ENCODE results near the gene RGS12. TPM values are rescaled to one million over a fixed set of nuclear protein-coding genes. Genes with fewer than 3 reads are reported as not detected.

Gene RGS12
- total RNA-seq, 1 experiment from 2014 or later = 14.4 TPM

GRCh38 chr4:3317011-3317655 lies 24.3 kb downstream of the RGS12 start:
- in situ Hi-C loops (cut with HindIII; ENCODE audit: low sequenced_read_pairs) = no loop called here

GRCh38 chr4:3317656-3318211 lies 24.9 kb downstream of the RGS12 start:
- DNase-seq (ENCODE audit: low spot score) = no peak
- in situ Hi-C loops (cut with HindIII; ENCODE audit: low sequenced_read_pairs) = no loop called here

More at GRCh38 chr4:3317011-3317655, 24.3 kb downstream of the RGS12 start:
- no peak for DNase-seq (ENCODE audit: low spot score)

GRCh38 chr4:3318561-3319021 lies 25.8 kb downstream of the RGS12 start:
- DNase-seq (ENCODE audit: low spot score) = no peak
- in situ Hi-C loops (cut with HindIII; ENCODE audit: low sequenced_read_pairs) = no loop called here

DNA sequence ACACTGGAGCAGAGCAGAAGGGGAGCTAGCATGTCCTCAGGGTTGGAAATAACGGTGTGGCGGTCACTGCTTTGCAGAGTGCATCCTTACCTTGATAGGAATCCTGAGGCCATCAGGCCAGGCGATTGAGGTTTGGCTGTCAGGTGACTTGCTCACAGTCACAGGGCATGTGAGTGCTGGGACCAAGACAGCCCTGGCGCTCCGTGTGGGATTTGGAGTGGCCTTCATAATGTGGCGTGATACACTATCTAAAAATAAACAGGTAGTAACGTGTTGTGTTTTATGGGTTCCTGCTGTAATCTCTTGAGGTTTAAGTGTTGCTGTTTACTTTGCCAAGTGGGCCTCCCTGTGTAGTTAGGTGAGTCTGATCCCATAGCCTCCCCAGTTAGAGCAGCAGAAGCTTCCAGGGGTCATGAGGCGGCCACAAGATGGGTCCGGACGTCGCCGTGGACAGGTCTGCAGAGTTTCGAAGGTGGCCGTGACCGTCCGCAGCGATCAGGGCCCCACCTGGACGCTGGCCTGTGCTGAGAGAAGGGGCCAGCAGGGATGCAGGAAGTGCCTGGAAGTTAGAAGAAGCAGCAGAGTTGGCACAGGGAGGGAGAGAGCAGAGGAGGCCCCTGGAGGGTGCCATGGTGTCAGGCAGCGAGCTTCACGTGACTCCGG lies 27.7 kb downstream of the RGS12 start:
- in situ Hi-C loops (cut with HindIII; ENCODE audit: low sequenced_read_pairs) = no loop called here
- DNase-seq (ENCODE audit: low spot score) = no peak

- in situ Hi-C loops (cut with HindIII; ENCODE audit: low sequenced_read_pairs) = no loop called here
- peak; percentile 55 for DNase-seq (ENCODE audit: low spot score)
Observed at GRCh38 chr4:3321295-3321889, 28.6 kb downstream of the RGS12 start.

GRCh38 chr4:3322059-3322550 lies 29.3 kb downstream of the RGS12 start:
- peak; percentile 48 for DNase-seq (ENCODE audit: low spot score)
- in situ Hi-C loops (cut with HindIII; ENCODE audit: low sequenced_read_pairs) = no loop called here

DNA sequence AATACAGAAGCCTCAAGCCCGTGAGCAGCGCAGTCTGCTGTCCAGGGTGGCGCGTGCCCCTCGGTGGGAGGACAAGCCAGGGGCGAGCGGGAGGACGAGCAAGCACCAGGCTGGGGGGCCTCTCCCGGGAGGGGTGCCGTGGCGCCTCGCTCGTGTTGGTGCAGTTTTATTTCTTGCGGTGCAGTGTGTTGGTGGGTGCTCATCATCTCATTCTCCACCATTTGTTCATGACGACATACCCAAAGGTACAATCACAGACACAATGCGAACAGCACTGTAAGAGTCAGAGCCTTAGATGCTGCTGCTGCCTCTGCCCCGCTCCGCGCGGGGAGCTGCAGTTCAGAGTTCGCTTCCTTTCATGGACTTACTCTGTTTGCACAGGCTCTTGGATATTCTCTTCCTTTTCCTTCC lies 30.3 kb downstream of the RGS12 start:
- in situ Hi-C loops (cut with HindIII; ENCODE audit: low sequenced_read_pairs) = no loop called here

GRCh38 chr4:3324093-3324815 lies 31.4 kb downstream of the RGS12 start:
- in situ Hi-C loops (cut with HindIII; ENCODE audit: low sequenced_read_pairs) = no loop called here
- no peak for DNase-seq (ENCODE audit: low spot score)

More for the DNA sequence above, 30.3 kb downstream of the RGS12 start:
- no peak for DNase-seq (ENCODE audit: low spot score)

- in situ Hi-C loops (cut with HindIII; ENCODE audit: low sequenced_read_pairs) = no loop called here
- DNase-seq (ENCODE audit: low spot score) = no peak
Observed at GRCh38 chr4:3328814-3329663, 36.2 kb downstream of the RGS12 start.

DNA sequence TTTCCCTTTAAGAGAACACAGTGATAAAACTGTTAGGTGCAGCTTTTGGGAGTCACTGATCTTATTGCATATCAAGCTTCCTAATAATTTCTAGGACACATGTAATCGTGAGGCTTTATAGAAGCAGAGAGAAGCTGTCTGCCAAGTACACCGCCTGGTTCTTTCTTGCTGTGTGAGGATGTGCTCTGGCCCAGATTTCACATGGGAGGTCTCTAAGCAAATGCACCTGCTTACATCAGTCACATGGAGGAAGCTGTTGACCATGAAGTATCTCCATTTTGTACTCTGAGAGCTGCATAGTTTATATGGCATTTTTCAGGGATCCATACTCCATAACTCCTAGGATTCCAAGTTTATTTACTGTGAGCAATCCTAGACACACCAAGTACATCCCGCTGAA lies 37.1 kb downstream of the RGS12 start:
- DNase-seq (ENCODE audit: low spot score) = no peak
- in situ Hi-C loops (cut with HindIII; ENCODE audit: low sequenced_read_pairs) = no loop called here

DNA sequence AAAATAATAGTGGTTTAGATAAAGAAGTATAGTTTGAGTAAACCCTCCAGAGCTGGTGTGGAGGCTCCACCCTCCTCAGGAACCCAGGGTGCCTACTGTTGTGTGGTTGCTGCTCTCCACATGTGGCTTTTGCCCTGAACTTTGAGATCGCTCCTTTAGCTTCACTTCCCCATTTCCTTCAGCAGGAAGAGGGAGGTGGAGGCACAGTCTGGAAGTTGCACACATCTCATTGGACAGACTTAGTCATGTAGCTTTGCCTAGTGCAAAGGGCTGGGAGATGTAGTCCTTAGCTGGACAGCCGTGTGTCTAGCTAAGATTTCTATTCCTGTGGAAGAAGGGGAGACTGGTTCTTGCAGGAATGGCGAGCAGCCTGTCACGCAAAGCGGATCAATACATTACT lies 37.9 kb downstream of the RGS12 start:
- in situ Hi-C loops (cut with HindIII; ENCODE audit: low sequenced_read_pairs) = no loop called here
- DNase-seq (ENCODE audit: low spot score) = no peak

DNA sequence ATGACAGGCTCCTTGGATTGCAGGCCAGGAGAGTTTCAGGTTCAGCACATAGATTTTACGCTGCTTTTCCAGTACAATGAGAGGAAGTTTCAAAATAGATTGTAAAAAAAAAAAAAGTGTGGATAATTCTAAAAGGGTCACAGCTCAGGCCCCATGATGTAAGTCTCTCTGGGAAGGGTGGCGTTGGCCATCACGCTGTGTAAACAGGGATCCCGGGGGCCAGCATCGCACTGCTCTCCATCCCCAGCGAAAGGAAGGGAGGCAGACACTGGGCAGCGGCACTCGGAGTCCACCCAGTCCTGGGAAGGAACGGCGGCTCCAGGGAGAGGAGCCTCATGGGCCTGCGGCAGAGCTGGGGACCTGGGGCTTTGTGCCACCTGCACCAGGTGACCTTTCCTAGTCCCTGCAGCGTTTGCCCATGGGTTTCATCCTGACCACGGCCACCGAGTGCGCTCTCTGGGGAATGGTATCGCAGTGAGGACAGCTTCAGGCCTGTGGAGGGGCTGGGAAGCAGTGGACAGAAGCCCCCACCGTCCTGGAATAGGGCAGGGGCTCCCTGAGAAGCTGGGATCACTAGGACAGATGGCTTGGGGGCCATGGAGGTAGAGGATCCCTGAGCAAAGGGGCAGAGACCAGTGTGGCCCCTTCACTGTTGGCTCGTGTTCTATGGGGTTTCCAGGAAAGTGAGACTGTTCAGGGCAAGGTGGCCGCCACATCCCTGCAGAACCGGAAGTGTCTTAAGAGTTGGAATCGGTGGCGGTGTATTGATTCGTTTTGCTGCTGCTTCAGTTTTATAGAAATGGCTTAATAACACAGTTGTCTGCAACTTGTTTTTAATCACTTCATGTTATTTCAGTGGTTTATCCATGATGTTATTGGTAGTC lies 38.9 kb downstream of the RGS12 start:
- in situ Hi-C loops (cut with HindIII; ENCODE audit: low sequenced_read_pairs) = no loop called here

DNA sequence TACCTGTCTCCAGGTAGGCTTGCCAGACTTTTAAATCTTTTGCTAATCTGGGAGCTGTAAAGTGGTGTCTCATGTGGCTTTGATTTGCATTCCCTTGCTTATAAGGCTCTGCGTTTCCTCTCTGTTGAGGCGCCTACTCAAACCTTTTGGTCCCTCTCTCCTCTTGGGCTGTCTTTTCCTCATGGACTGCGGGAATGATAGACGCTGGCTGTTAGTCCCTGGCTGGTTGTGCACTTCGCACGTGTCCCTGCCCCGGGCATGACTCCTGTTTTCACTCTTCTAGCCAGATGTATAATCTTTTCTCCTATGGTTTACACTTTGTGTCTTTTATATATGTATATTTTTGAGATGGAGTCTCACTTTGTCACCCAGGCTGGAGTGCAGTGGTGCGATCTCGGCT lies 39.7 kb downstream of the RGS12 start:
- in situ Hi-C loops (cut with HindIII; ENCODE audit: low sequenced_read_pairs) = no loop called here
- DNase-seq (ENCODE audit: low spot score) = no peak

More for the DNA sequence above, 38.9 kb downstream of the RGS12 start:
- DNase-seq (ENCODE audit: low spot score) = no peak

DNA sequence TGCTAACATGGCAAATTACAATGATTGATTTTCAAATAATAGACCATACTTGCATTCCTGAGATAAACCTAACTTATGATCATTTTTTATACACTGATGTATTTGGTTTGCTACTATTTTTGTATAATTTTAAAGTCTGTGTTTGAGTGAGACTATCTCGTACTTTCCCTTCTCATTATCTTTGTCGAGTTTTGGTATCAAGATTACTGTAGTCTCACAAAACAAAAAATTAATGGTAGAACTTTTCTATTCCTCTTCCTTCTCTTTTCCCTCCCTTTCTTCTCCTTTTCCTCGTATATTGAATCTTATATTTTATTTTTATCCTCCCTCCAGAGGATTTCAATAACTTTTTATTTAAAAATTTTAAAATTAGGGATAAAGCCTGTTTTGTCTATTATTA lies 41.5 kb downstream of the RGS12 start:
- DNase-seq (ENCODE audit: low spot score) = no peak
- in situ Hi-C loops (cut with HindIII; ENCODE audit: low sequenced_read_pairs) = no loop called here

DNA sequence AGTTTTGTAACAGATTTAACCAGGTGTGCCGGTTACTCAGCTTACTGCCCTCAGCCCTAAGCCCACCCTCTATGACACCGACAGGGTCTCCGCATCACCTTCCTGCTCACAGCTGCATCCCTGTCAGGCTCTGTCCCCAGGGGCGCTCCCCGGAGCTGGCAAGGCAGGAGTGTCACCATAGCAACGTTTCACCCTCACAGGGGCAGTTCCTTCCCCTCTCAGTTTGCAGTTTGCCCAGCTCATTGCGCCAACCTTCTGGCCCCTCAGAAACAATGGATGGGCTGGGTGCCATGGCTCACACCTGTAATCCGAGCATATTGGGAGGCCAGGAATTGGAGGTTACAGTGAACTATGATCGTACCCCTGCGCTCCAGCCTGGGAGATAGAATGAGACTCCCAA lies 42.6 kb downstream of the RGS12 start:
- DNase-seq (ENCODE audit: low spot score) = no peak
- in situ Hi-C loops (cut with HindIII; ENCODE audit: low sequenced_read_pairs) = no loop called here

GRCh38 chr4:3335982-3336381 lies 43.2 kb downstream of the RGS12 start:
- DNase-seq (ENCODE audit: low spot score) = no peak
- in situ Hi-C loops (cut with HindIII; ENCODE audit: low sequenced_read_pairs) = no loop called here

All from G401 (cell line).